Activated T-cell treated with anti-CD3 and anti-CD28 coated beads, Interleukin-2, amount 50 U/mL, for 4 hours (primary cell): ENCODE data around the gene FAM170B. TPM values are rescaled to one million over a fixed set of nuclear protein-coding genes. Genes with fewer than 3 reads are reported as not detected.

Experiments
- ATAC-seq, 2 donors: fragments of 200-7000 bp; cut with Tn5 transposase; one replicate each; pipeline ENCODE4 v1.10.0; 2021
- DNase-seq: peaks from one replicate; pipeline ENCODE4 v3.0.0-alpha.2; 2020
- H3K27me3 Mint-ChIP-seq: one replicate; pipeline ENCODE4 v1.8.0; 2021; ENCODE audit warnings: low read depth, mixed read lengths
- H3K36me3 Mint-ChIP-seq: one replicate; pipeline ENCODE4 v1.8.0; 2022; ENCODE audit warnings: mixed read lengths; ENCODE audit not compliant: insufficient read depth
- H3K4me1 Mint-ChIP-seq: one replicate; pipeline ENCODE4 v1.8.0; 2021; ENCODE audit warnings: low read depth, mixed read lengths
- H3K4me3 Mint-ChIP-seq: one replicate; pipeline ENCODE4 v1.8.0; 2021; ENCODE audit warnings: mild to moderate bottlenecking, moderate library complexity, mixed read lengths
- H3K9me3 Mint-ChIP-seq: one replicate; pipeline ENCODE4 v1.8.0; 2021; ENCODE audit warnings: mixed read lengths
- total RNA-seq, 3 donors: library from RNA; stranded (reverse); gene quantifications; one replicate each; pipeline ENCODE4 v1.2.1, GENCODE V29; 2021

FAM170B gene
- total RNA-seq, 3 donors from 2014 or later, result not detected

DNA sequence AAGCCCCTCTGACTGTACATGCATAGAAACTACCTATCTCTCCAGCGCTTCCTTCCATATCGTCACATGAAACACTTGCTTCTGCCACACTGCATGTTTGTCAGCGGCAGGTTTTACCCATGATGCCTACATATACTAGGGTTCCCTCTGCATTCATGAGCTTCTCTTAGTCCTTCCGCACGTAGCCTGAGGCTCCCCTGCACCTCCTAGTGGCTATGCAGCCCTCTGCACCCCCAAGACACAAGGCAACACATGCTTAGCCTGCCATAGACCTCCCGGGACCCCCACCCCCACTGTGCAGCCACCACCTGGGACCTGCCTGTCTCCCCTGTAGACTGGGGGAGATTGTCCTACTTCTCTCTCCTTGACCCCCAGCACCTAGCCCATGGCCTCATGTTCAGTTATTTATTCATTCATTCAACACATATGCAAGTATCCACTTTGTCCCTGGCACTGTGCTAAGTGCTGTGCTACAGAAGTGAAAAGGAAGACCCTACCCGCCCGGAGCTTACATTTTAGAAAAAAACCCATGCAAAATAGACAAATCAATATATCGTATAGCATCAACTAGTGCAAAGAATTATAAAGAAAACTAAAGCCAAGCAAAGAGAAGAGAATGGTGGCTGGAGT, 30.9 kb upstream of the FAM170B start:
- peak; percentile 58 to 72 for ATAC-seq
- peaks cover 20% of the 10 kb centered on the region for H3K4me1 Mint-ChIP-seq
- H3K27me3 Mint-ChIP-seq, result peaks cover 2% of the 10 kb centered on the region
- no peak overlapping the region for H3K4me3 Mint-ChIP-seq
- DNase-seq, result no peak
- H3K9me3 Mint-ChIP-seq, result no peaks in the 10 kb centered on the region
- peaks cover 10% of the 10 kb centered on the region for H3K36me3 Mint-ChIP-seq

DNA sequence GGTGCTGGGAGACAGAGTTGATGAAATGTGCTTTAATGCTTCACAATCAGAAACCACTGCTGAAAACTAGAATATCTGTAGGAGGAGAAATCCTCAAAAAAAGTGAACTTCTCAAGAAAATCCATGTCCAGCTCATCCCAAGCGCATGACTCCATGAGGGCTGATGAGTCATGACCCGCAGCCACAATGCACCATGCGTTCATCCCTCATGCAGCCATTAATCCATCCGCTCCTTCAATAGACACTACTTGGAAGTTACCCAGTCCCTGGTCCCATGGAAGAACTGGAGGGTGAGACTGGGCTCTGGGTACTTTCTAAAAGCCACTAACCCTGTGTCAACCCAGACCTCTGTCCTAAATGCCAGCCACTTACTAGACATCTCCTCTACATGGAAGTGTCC, 29.9 kb upstream of the FAM170B start:
- DNase-seq, result no peak
- H3K4me1 Mint-ChIP-seq, result peaks cover 20% of the 10 kb centered on the region
- peaks cover 2% of the 10 kb centered on the region for H3K27me3 Mint-ChIP-seq
- no peak overlapping the region for H3K4me3 Mint-ChIP-seq
- H3K36me3 Mint-ChIP-seq, result peaks cover 10% of the 10 kb centered on the region
- H3K9me3 Mint-ChIP-seq, result no peaks in the 10 kb centered on the region
- ATAC-seq, result no peak

DNA sequence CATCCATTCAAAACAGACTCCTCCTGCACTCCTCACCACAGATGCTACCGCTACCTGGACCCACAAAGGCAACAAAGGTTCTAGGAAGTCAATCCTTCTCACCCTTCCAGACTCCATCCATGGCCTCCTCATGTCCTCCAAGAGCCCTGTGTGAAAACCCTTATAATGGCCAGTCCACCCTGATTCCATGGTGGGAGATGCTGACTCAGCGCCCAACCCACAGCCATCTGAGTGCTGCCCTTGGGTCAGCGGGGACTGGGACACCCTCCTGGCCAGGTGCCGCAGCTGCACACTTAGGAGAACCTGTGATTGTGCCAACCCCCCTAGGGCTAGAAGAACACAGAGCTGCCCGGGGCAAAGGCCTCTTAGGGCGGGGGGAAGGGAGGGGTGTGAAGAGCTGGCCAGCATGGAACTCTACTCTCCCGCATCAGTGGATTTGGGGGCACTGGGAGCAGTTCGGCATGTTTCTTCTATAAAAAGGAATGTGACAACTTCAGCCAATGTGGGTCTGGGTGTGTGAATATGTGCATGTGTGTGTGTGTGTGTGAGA, 29.0 kb upstream of the FAM170B start:
- H3K9me3 Mint-ChIP-seq, result no peaks in the 10 kb centered on the region
- ATAC-seq, result no peak
- H3K36me3 Mint-ChIP-seq, result peaks cover 8% of the 10 kb centered on the region
- H3K27me3 Mint-ChIP-seq, result peaks cover 4% of the 10 kb centered on the region
- peaks cover 18% of the 10 kb centered on the region for H3K4me1 Mint-ChIP-seq
- H3K4me3 Mint-ChIP-seq, result no peak overlapping the region
- DNase-seq, result no peak

DNA sequence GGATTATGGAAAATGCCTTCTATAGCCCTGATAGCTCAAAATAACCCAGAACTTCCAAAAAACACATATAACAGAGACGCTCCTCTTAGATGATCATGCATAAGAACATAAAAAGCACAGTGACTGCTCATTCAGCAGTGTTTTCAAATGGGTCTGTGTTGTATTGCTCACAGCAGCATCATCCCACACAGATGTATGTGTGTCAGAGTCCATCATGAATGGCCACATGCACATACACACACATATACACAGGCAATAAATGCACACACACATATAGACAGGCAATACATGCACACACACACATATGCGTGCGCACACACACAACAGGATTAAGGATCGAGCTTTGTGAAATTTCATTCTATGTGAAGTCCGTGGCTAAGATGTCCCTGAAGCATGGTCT, 28.2 kb upstream of the FAM170B start:
- Mint-ChIP-seq H3K4me3 (no peak overlapping the region), H3K9me3 (no peaks in the 10 kb centered on the region)

DNA sequence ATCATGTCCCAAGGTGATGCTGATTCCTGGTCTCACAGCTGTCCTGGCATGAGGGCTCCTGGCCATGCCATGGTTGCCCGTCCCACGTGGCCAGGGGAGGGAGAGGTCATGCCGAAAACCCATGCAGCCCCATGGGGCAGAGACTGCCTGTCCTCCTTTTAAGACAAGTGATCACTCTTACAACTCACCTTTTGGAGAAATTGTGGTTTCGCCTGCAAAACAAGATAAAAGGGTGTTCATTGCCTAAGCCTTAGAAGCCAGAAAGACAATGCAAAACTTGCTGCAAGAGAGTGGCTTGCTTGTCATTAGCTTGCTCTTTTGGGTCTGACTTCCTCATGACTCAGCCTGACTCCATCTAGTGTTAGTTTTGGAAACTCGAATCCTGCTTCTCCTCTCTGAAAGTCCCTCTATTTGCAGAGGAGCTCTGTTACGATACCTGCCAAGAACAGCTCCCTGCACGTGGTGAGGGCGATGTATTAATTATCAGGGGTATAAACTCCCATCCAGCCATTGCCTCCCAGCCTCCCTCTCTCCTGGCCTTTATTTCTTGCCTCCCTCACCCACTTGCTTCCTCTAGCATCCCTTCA, 27.7 kb upstream of the FAM170B start:
- peaks cover 22% of the 10 kb centered on the region for H3K4me1 Mint-ChIP-seq
- ATAC-seq (no peak), DNase-seq (no peak)
- no peak overlapping the region for H3K4me3 Mint-ChIP-seq
- H3K27me3 Mint-ChIP-seq, result peaks cover 2% of the 10 kb centered on the region
- H3K9me3 Mint-ChIP-seq, result no peaks in the 10 kb centered on the region
- peaks cover 11% of the 10 kb centered on the region for H3K36me3 Mint-ChIP-seq

More for the DNA sequence above, 28.2 kb upstream of the FAM170B start:
- peaks cover 4% of the 10 kb centered on the region for H3K27me3 Mint-ChIP-seq
- DNase-seq (no peak), ATAC-seq (no peak)
- peaks cover 11% of the 10 kb centered on the region for H3K36me3 Mint-ChIP-seq
- H3K4me1 Mint-ChIP-seq, result peaks cover 23% of the 10 kb centered on the region

DNA sequence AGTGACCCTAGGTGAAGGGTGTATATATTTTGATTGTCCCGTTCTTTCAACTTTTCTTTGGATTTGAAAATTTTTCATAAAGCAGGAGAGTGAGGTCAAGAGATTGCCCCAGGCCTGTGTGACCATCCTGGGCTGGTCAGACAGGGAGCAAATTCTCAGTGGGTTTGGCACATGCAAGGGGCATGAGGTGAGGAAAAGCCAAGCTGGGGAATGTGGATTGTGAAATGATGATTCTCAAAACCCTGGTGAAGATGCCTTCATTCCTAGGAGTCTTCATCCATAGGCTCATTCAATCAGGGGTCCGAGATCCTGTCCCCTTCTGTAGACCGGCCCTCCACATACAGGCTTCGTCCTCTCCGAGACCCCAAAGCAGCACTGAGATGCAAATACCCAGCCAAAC, 27.0 kb upstream of the FAM170B start:
- no peak for DNase-seq
- no peak overlapping the region for H3K4me3 Mint-ChIP-seq
- ATAC-seq, result no peak
- H3K4me1 Mint-ChIP-seq, result peaks cover 19% of the 10 kb centered on the region
- no peaks in the 10 kb centered on the region for H3K9me3 Mint-ChIP-seq
- peaks cover 11% of the 10 kb centered on the region for H3K36me3 Mint-ChIP-seq
- peaks cover 2% of the 10 kb centered on the region for H3K27me3 Mint-ChIP-seq

DNA sequence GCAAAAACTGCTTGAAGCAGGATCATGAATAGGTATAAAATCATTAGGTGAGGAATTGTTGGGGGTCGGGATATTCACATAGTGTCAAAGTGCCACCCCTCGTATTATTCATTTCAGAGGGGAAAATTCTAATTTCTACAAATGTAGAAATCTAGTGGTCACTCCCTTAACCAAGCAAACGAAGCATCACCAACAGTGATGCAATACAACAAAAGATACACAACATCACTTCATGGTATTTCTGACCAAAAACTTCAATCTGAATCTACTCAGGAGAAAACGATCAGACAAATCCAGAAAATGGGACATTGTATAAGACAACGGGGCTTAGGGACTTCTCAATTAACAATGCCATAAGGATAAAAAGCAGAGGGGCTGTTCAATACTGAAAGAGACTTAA, 26.3 kb upstream of the FAM170B start:
- Mint-ChIP-seq H3K27me3 (peaks cover 2% of the 10 kb centered on the region), H3K4me1 (peaks cover 19% of the 10 kb centered on the region), H3K4me3 (no peak overlapping the region), H3K36me3 (peaks cover 11% of the 10 kb centered on the region), H3K9me3 (no peaks in the 10 kb centered on the region)
- no peak for ATAC-seq
- no peak for DNase-seq

DNA sequence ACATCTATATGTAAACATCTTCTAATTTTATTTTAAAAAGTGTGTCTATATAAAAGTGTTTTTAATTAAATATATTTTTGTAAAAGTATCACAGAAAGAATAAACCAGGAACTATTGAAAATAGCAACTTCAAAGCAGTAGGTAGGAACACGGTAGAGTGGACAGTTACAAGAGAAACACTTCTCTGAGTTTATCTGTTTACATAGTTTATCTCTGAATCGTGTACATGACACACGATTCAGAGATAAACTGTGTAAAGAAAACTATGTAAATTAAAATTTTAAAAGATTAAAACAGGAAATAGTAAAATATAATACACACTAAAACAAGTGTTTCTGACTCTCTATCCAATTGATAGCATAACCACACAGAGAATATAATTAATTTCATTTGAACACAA, 25.1 kb upstream of the FAM170B start:
- peaks cover 3% of the 10 kb centered on the region for H3K36me3 Mint-ChIP-seq
- DNase-seq (no peak), ATAC-seq (no peak)
- H3K9me3 Mint-ChIP-seq, result no peaks in the 10 kb centered on the region
- H3K4me1 Mint-ChIP-seq, result peaks cover 8% of the 10 kb centered on the region
- no peak overlapping the region for H3K4me3 Mint-ChIP-seq
- peaks cover 6% of the 10 kb centered on the region for H3K27me3 Mint-ChIP-seq

DNA sequence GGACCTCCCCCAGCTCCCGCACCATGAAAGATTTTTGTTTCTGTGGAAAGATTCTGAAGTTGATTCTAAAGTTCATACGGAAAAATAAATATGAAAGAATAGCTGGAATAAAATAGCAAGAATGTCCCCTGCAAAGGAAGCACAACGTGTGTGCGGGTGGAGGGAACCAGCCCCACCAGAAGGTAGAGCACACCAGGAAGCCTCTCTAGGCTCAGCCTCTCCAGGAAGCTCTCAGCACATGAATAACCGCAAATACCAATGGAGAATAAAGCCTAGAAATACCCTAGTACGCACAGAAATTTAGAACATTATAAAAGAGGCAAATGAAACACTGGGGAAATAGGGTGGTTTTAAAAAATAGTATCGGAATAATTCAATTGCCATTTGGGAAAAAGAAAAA, 24.6 kb upstream of the FAM170B start:
- Mint-ChIP-seq H3K36me3 (peaks cover 3% of the 10 kb centered on the region), H3K4me1 (peaks cover 8% of the 10 kb centered on the region)

DNA sequence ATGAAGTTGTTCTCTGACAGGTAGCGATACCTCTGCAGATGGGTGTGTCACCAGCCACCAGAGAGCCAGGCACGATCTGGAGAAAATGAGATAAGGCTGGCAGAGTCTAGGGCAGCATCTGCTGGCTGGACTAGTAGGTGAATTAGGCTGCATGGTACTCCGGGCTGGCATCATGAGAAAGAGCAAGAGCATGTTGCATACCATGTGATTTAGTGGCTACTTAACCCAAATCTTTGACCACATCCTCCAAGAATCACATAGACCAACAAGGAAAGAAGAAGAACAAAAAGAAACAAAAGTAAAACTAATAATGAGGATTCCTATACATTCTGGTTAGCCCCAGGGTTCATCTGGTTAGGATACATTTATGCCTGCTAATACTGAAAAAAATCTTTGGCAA, 23.4 kb upstream of the FAM170B start:
- Mint-ChIP-seq H3K27me3 (peaks cover 12% of the 10 kb centered on the region), H3K4me3 (no peak overlapping the region), H3K9me3 (no peaks in the 10 kb centered on the region), H3K4me1 (peaks cover 8% of the 10 kb centered on the region), H3K36me3 (peaks cover 3% of the 10 kb centered on the region)
- ATAC-seq (no peak), DNase-seq (no peak)

More for the DNA sequence above, 24.6 kb upstream of the FAM170B start:
- DNase-seq (no peak), ATAC-seq (no peak)
- H3K4me3 Mint-ChIP-seq, result no peak overlapping the region
- H3K9me3 Mint-ChIP-seq, result no peaks in the 10 kb centered on the region
- peaks cover 7% of the 10 kb centered on the region for H3K27me3 Mint-ChIP-seq

DNA sequence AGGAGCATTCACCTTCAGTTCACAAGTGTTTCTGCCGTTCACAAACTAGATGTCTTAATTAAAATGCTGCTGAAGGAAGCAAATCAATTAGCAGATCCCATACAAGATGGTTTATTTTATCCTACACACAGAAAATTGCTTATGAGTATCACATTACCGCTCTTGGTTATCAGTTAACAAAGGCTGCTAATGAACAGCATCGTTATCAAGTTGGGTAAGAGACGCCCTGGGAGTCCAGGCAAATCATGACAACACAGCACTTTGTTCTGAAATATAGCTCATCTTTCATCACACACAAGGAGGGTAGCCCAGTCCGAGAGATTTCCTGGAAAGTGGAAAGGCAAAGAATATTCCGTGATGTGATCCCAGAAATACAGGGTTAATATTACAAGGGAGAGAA, 20.8 kb upstream of the FAM170B start:
- Mint-ChIP-seq H3K36me3 (peaks cover 3% of the 10 kb centered on the region), H3K9me3 (no peaks in the 10 kb centered on the region), H3K4me3 (no peak overlapping the region), H3K4me1 (peaks cover 8% of the 10 kb centered on the region), H3K27me3 (peaks cover 12% of the 10 kb centered on the region)
- no peak for ATAC-seq
- DNase-seq, result no peak

DNA sequence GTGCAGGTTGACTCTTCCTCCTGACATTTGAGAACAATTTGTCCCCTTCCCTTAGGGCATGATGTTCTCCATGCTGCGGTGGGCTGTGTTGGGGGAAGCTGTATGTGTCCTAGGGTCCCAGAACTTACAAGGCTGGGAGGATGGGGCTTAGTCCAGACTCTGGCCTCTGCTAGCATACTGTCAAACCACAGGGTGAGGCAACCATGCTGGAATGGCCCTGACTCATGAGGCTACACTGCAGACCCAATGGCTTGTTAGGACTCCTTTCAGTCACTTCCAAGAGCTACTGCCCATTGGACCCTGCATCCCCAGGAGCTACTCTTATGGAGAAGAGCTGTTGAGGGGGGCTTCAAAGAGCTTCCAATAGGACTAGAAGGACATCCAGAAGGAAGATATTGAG, 20.1 kb upstream of the FAM170B start:
- peaks cover 8% of the 10 kb centered on the region for H3K4me1 Mint-ChIP-seq
- DNase-seq, result no peak
- ATAC-seq, result no peak
- H3K4me3 Mint-ChIP-seq, result no peak overlapping the region
- peaks cover 3% of the 10 kb centered on the region for H3K36me3 Mint-ChIP-seq
- H3K27me3 Mint-ChIP-seq, result peaks cover 12% of the 10 kb centered on the region
- no peaks in the 10 kb centered on the region for H3K9me3 Mint-ChIP-seq

DNA sequence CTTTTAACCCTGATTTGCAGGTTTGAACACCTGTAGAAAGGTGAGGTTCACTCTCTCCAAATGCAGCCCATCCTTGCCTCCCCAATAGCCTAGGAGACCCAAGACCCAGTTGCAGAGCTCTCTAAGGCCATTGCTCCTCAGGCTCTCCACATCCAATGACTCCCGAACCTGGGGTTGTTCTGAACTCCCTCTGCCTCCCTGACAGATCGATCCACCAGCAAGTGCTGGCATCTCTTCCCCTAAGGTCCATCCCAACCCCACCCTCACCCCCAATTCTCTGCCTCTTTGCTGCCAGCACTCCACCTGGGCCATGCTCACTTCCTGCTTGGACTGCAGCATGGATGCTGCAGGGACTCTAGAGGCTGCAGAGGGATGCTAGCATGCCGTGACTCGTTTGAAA, 19.3 kb upstream of the FAM170B start:
- H3K9me3 Mint-ChIP-seq, result peaks cover 4% of the 10 kb centered on the region
- no peak for ATAC-seq
- peaks cover 10% of the 10 kb centered on the region for H3K27me3 Mint-ChIP-seq
- no peak overlapping the region for H3K4me3 Mint-ChIP-seq
- H3K36me3 Mint-ChIP-seq, result peaks cover 6% of the 10 kb centered on the region
- peaks cover 8% of the 10 kb centered on the region for H3K4me1 Mint-ChIP-seq
- DNase-seq, result no peak

DNA sequence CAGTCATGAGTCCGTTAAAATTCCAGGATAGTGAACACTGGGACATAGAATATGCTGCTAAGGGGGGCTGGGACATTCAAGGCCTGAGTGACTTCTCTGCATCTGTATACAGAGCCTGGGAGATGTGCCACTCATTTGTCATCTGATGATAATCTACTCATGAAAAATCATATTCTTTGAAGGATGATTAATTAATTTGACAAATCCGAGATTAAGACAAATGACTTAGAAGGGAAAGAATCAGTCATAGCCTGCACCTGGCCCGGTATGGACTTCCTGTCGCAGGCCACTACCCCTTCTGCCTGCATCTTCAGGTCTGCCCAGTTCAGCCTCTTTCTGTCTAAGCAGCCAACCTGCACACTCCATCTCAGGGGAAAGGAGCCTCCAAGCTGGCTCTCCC, 18.8 kb upstream of the FAM170B start:
- H3K9me3 Mint-ChIP-seq, result peaks cover 8% of the 10 kb centered on the region
- no peak overlapping the region for H3K4me3 Mint-ChIP-seq
- peaks cover 10% of the 10 kb centered on the region for H3K27me3 Mint-ChIP-seq
- H3K4me1 Mint-ChIP-seq, result peaks cover 7% of the 10 kb centered on the region
- peaks cover 5% of the 10 kb centered on the region for H3K36me3 Mint-ChIP-seq
- ATAC-seq (peak in 1 of 2 donors; percentile 28), DNase-seq (no peak)

DNA sequence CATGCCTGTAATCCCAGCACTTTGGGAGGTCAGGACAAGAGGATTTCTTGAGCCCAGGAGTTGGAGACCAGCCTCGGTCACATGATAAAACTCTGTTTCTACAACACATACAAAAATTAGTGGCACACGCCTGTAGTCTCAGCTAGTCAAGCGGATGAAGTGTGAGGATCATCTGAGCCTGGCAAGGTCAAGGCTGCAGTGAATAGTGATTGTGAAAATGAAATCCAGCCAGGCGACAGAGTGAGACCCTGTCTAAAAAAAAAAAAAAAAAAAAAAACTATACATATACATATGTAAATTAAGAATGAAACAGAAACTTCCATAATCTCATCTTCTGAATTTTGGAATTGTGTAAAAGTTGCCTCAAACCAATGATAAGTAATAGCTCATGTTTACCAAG, 18.2 kb upstream of the FAM170B start:
- H3K9me3 Mint-ChIP-seq, result peaks cover 9% of the 10 kb centered on the region
- ATAC-seq (no peak), DNase-seq (no peak)
- peaks cover 3% of the 10 kb centered on the region for H3K36me3 Mint-ChIP-seq
- no peak overlapping the region for H3K4me3 Mint-ChIP-seq
- H3K27me3 Mint-ChIP-seq, result peaks cover 10% of the 10 kb centered on the region
- H3K4me1 Mint-ChIP-seq, result peaks cover 1% of the 10 kb centered on the region
